ENCODE results near the gene ZNF500.
"Not testable (repeated sequence)": the region's sequence is repeated elsewhere in the genome, so short reads cannot be mapped to it uniquely, and the experiment has no call there.

ZNF500 gene

DNA sequence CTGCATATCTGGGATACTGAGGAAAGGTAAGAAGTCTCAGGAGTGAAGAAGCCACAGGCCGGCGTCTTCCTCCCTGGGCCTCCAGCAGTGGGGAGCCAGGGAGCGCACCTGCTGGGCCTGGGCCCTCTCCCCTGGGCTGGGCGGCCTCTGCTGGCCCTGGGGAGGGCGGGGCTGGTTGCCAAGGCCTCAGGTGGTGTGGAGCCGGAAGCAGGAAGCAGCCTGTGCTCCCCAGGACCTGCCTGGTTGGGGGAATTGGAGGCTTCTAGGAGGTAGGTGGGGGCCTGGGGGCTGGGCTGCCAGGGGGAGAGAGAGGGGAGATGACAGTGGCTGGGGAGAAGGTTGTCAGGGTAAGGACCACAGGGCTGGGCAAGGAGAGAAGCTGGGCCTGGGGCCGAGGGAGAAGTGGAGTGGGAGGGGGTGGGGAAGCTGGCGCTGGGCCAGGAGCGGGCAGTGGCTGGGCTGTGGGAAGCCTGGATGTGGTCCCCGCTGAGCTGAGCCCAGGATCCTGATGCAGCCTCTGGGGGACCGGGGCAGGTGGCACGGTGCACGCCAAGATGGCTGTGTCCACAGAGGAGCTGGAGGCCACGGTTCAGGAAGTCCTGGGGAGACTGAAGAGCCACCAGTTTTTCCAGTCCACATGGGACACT, 28.3 kb upstream of the ZNF500 start, which contains the start of gene SMIM22:
SMIM22 (plus strand) TSS at position 189 of the 647 bp plus-strand sequence; CDS start at position 555, 366 bp downstream.
- no peak within 1 kb of the TSS for H3K4me3 ChIP-seq (ENCODE audit: low read depth, low read length)
- no peaks in the 10 kb centered on the region for H3K9me3 ChIP-seq (ENCODE audit: control insufficient read depth, insufficient read depth, low read length)
- no peaks in the 10 kb centered on the region for H3K4me1 ChIP-seq (ENCODE audit: control insufficient read depth, insufficient read depth, low read length)
- H3K36me3 ChIP-seq (ENCODE audit: control insufficient read depth, insufficient read depth, low read length) = peaks cover 22% of the 10 kb centered on the region
- H3K27ac ChIP-seq (ENCODE audit: low read depth, low read length) = no peak within 1 kb of the TSS
- no peaks in the 10 kb centered on the region for H3K27me3 ChIP-seq (ENCODE audit: control insufficient read depth, insufficient read depth, low read length)
- no peak within 1 kb of the TSS for H3K9ac ChIP-seq (ENCODE audit: low read depth, low read length)

DNA sequence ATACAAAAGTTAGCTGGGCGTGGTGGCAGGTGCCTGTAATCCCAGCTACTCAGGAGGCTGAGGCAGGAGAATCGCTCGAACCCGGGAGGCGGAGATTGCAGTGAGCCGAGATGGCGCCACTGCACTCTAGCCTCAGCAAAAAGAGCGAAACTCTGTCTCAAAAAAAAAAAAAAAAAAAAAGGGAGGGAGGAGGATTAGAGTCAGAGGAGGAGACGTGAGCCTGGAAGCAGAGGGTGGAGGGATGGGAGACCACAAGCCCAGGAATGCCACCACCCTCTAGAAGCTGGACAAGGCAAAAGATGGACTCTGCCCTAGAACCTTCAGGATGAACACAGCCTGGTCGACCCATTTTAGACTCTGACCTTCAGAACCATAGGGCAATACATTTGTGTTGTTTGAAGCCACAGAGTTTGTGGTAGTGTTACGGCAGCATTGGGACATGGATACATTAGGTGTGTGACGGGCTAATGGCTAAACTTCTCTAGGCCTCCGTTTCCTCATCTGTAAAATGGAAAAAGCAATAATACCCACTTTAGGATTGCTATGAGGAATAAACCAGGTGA, 26.1 kb upstream of the ZNF500 start:
- Histone ChIP-seq H3K9me3 (ENCODE audit: control insufficient read depth, insufficient read depth, low read length) (no peaks in the 10 kb centered on the region), H3K27ac (ENCODE audit: low read depth, low read length) (no peak overlapping the region), H3K9ac (ENCODE audit: low read depth, low read length) (no peak overlapping the region), H3K4me3 (ENCODE audit: low read depth, low read length) (no peak overlapping the region), H3K36me3 (ENCODE audit: control insufficient read depth, insufficient read depth, low read length) (peaks cover 4% of the 10 kb centered on the region; the same call in 1 of the 2 replicates), H3K27me3 (ENCODE audit: control insufficient read depth, insufficient read depth, low read length) (no peaks in the 10 kb centered on the region), H3K4me1 (ENCODE audit: control insufficient read depth, insufficient read depth, low read length) (peaks cover 6% of the 10 kb centered on the region)

DNA sequence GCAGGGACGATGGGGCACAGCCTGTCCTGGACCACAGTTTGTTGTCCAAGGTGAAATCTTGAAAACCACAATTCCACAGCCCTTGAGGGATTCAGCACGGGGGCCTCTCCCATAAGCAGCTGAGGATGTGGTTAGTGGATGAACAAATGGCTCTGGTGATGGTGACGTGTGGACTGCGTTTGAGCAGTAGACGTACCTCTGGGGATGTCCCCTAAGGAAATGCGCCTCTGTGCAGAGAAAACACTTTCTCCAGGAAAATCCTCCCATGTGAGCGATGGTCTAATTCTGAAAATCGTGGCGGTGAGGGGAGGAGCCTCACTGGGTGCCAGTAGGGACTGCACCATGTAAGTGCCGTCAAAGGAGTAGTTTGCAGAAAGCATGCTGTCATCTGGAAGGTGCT, 23.9 kb upstream of the ZNF500 start:
- H3K4me1 ChIP-seq (ENCODE audit: control insufficient read depth, insufficient read depth, low read length) = peaks cover 10% of the 10 kb centered on the region
- no peaks in the 10 kb centered on the region for H3K27me3 ChIP-seq (ENCODE audit: control insufficient read depth, insufficient read depth, low read length)
- no peak overlapping the region for H3K27ac ChIP-seq (ENCODE audit: low read depth, low read length)
- no peak overlapping the region for H3K9ac ChIP-seq (ENCODE audit: low read depth, low read length)
- H3K9me3 ChIP-seq (ENCODE audit: control insufficient read depth, insufficient read depth, low read length) = no peaks in the 10 kb centered on the region
- H3K4me3 ChIP-seq (ENCODE audit: low read depth, low read length) = no peak overlapping the region
- H3K36me3 ChIP-seq (ENCODE audit: control insufficient read depth, insufficient read depth, low read length) = no peaks in the 10 kb centered on the region

DNA sequence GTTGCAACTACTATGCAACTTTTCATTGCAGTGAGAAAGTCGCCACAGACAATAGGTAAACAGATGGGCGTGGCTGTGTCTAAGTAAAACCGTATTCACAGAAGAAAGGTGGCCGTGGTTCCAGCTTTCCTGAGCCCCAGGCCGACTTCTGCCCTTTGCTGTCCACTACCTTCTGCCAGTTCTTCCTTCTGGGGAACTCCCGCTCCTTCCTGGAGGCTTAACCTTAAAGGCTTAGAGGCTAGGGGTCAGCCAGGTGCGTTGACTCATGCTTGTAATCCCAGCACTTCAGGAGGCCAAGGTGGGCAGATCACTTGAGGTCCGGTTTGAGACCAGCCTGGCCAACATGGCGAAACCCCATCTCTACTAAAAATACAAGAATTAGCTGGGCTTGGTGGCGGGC, 23.3 kb upstream of the ZNF500 start:
- no peaks in the 10 kb centered on the region for H3K36me3 ChIP-seq (ENCODE audit: control insufficient read depth, insufficient read depth, low read length)
- no peak overlapping the region for H3K9ac ChIP-seq (ENCODE audit: low read depth, low read length)
- no peak overlapping the region for H3K27ac ChIP-seq (ENCODE audit: low read depth, low read length)
- peaks cover 10% of the 10 kb centered on the region for H3K4me1 ChIP-seq (ENCODE audit: control insufficient read depth, insufficient read depth, low read length)
- no peaks in the 10 kb centered on the region for H3K9me3 ChIP-seq (ENCODE audit: control insufficient read depth, insufficient read depth, low read length)
- no peak overlapping the region for H3K4me3 ChIP-seq (ENCODE audit: low read depth, low read length)
- no peaks in the 10 kb centered on the region for H3K27me3 ChIP-seq (ENCODE audit: control insufficient read depth, insufficient read depth, low read length)

DNA sequence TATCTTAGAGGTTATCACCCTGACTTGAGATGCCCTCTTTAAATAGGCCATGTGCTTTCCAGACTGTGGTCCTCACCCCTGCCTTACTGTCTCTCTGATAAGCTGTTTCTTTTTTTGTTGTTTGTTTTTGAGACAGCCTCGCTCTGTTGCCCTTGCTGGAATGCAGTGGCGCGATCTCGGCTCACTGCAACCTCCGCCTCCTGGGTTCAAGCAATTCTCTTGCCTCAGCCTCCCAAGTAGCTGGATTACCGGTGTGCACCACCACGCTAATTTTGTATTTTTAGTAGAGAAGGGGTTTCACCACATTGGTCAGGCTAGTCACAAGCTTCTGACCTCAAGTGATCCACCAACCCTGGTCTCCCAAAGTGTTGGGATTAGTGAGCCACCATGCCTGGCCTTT, 21.9 kb upstream of the ZNF500 start:
- no peaks in the 10 kb centered on the region for H3K27me3 ChIP-seq (ENCODE audit: control insufficient read depth, insufficient read depth, low read length)
- H3K4me3 ChIP-seq (ENCODE audit: low read depth, low read length) = no peak overlapping the region
- peaks cover 10% of the 10 kb centered on the region for H3K4me1 ChIP-seq (ENCODE audit: control insufficient read depth, insufficient read depth, low read length)
- H3K27ac ChIP-seq (ENCODE audit: low read depth, low read length) = no peak overlapping the region
- H3K9me3 ChIP-seq (ENCODE audit: control insufficient read depth, insufficient read depth, low read length) = no peaks in the 10 kb centered on the region
- no peak overlapping the region for H3K9ac ChIP-seq (ENCODE audit: low read depth, low read length)
- no peaks in the 10 kb centered on the region for H3K36me3 ChIP-seq (ENCODE audit: control insufficient read depth, insufficient read depth, low read length)

DNA sequence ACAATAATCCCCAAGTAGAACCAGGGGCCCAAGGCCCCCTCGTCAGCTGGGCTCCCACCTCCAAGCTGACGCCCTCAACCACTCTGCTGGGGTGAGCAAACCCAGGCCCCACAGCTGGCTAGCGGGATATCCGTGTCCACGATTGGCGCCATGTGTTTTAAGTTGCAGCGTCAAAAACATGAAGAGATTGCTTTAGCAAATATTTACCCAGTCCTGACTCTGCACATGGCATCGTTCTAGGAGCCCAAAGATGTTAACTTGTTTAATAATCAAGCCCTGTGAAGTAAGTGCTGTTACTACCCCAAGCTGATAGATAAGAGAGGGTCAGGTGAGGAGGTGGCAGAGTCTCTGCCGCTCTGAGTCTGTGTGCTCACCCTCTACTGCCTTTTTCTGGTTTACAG, 21.5 kb upstream of the ZNF500 start:
- Histone ChIP-seq H3K27ac (ENCODE audit: low read depth, low read length) (no peak overlapping the region), H3K9ac (ENCODE audit: low read depth, low read length) (no peak overlapping the region), H3K27me3 (ENCODE audit: control insufficient read depth, insufficient read depth, low read length) (no peaks in the 10 kb centered on the region), H3K36me3 (ENCODE audit: control insufficient read depth, insufficient read depth, low read length) (no peaks in the 10 kb centered on the region), H3K9me3 (ENCODE audit: control insufficient read depth, insufficient read depth, low read length) (no peaks in the 10 kb centered on the region), H3K4me1 (ENCODE audit: control insufficient read depth, insufficient read depth, low read length) (peaks cover 10% of the 10 kb centered on the region), H3K4me3 (ENCODE audit: low read depth, low read length) (no peak overlapping the region)

DNA sequence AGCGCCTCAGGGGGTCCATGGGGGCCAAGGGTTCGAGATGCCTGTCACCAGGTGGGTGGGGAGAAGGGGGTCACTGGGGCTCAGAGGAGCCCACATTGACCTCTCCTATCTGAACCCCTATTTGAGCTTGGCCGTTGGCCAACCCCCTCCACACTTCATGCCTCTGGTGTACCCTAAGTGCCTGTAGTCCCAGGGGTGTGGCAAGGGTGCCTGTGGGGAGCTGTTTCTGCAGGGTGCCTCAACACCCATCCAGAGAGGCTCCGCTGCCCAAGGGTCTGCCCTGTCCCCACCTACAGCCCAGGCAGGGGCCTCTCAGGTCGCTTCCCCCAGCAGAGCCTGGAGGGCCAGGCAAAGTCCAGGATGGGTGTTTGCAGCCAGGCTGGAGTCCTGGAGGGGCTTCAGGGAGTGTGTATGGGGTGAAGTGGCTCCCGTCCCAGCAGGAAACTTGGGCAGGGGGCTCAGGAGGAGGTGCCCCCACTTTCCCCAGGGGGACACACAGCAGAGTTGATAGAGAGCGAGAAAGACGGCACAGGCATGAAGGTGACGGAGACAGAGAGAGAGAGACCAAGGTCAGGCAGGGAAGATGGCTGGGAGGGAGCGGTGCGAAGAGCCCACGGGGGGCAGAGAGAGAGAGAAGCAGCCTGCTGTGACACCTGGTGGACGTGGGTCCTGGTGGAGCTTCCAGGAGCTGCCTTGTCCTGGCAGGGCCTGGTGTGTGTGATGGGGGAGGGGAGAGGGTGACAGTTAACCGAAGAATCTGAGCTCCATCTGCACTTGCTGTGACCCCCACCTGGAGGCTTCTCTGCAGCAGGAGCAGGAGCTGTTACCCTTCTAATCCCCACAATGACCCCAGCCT, 20.9 kb upstream of the ZNF500 start, which contains the start of gene SEPTIN12:
SEPTIN12 (minus strand) TSS at position 719 of the 856 bp plus-strand sequence; CDS start at position 19, 700 bp downstream.
- H3K4me1 ChIP-seq (ENCODE audit: control insufficient read depth, insufficient read depth, low read length) = peaks cover 10% of the 10 kb centered on the region
- H3K27ac ChIP-seq (ENCODE audit: low read depth, low read length) = no peak within 1 kb of the TSS
- no peak within 1 kb of the TSS for H3K4me3 ChIP-seq (ENCODE audit: low read depth, low read length)
- no peaks in the 10 kb centered on the region for H3K36me3 ChIP-seq (ENCODE audit: control insufficient read depth, insufficient read depth, low read length)
- no peaks in the 10 kb centered on the region for H3K27me3 ChIP-seq (ENCODE audit: control insufficient read depth, insufficient read depth, low read length)
- no peak within 1 kb of the TSS for H3K9ac ChIP-seq (ENCODE audit: low read depth, low read length)
- H3K9me3 ChIP-seq (ENCODE audit: control insufficient read depth, insufficient read depth, low read length) = no peaks in the 10 kb centered on the region

DNA sequence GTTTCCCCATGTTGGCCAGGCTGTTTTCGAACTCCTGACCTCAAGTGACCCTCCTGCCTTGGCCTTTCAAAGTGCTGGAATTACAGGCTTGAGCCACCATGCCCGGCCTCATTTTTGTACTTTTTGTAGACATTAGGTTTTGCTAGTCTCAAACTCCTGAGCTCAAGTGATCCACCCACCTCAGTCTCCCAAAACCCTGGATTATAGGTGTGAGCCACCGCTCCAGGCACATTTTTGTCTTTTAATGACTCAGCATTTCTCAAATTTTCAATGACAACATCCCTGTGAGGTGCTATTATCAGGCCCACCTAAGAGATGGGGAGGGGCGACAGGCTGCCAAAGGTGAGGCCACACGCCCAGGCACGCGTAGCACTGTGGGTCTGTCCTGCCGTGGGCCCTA, 20.1 kb upstream of the ZNF500 start:
- Histone ChIP-seq H3K9me3 (ENCODE audit: control insufficient read depth, insufficient read depth, low read length) (no peaks in the 10 kb centered on the region), H3K27ac (ENCODE audit: low read depth, low read length) (no peak overlapping the region), H3K4me1 (ENCODE audit: control insufficient read depth, insufficient read depth, low read length) (peaks cover 10% of the 10 kb centered on the region)

DNA sequence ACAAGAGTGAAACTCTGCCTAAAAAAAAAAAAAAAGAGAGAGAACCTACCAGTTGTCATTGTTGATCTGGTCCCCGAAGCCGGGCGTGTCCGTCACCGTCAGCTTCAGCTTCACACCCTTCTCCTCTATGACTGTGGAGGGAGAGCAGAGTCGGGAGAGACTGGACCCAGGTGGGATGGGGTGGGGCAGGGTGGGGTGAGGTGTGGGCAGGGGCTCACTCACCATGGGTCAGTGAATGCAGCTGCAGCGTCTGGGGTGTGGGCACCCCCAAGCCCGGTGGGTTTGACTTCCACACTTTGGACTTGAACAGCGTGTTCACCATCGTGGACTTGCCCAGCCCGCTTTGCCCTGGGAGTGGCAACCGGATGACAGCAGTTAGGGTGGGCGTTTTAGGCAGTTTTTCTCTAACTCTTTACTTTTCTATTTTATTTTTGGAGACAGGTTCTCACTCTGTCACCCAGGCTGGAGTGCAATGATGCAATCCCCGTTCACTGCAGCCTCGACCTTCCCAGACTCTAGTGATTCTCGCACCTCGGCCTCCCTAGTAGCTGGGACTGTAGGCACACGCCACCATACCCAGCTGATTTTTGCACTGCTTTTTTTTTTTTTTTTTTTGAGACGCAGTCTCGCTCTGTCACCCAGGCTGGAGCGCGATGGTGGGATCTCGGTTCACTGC, 18.9 kb upstream of the ZNF500 start:
- H3K4me1 ChIP-seq (ENCODE audit: control insufficient read depth, insufficient read depth, low read length) = peaks cover 10% of the 10 kb centered on the region
- no peaks in the 10 kb centered on the region for H3K36me3 ChIP-seq (ENCODE audit: control insufficient read depth, insufficient read depth, low read length)
- no peak overlapping the region for H3K9ac ChIP-seq (ENCODE audit: low read depth, low read length)
- H3K9me3 ChIP-seq (ENCODE audit: control insufficient read depth, insufficient read depth, low read length) = no peaks in the 10 kb centered on the region
- no peak overlapping the region for H3K4me3 ChIP-seq (ENCODE audit: low read depth, low read length)
- no peaks in the 10 kb centered on the region for H3K27me3 ChIP-seq (ENCODE audit: control insufficient read depth, insufficient read depth, low read length)
- H3K27ac ChIP-seq (ENCODE audit: low read depth, low read length) = no peak overlapping the region

More for the DNA sequence above, 20.1 kb upstream of the ZNF500 start:
- H3K36me3 ChIP-seq (ENCODE audit: control insufficient read depth, insufficient read depth, low read length) = no peaks in the 10 kb centered on the region
- H3K4me3 ChIP-seq (ENCODE audit: low read depth, low read length) = no peak overlapping the region
- no peaks in the 10 kb centered on the region for H3K27me3 ChIP-seq (ENCODE audit: control insufficient read depth, insufficient read depth, low read length)
- no peak overlapping the region for H3K9ac ChIP-seq (ENCODE audit: low read depth, low read length)

DNA sequence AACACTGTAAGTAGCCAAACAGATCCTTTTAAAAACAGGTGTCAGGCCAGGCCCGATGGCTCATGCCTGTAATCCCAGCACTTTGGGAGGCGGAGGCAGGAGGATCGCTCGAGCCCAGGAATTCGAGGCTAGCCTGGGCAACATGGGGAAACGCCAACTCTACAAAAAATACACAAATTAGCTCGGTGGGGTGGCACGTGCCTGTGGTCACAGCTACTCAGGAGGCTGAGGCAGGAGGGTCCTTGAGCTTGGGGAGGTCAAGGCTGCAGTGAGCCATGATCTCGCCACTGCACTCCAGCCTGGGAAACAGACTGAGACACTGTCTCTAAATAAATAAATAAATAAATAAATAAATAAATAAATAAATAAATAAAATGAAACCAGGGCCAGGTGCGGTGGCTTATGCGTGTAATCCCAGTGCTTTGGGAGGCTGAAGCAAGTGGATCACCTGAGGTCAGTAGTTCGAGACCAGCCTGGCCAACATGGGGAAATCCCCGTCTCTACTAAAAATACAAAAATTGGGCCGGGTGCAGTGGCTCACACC, 17.6 kb upstream of the ZNF500 start:
- H3K9ac ChIP-seq (ENCODE audit: low read depth, low read length); H3K36me3 ChIP-seq (ENCODE audit: control insufficient read depth, insufficient read depth, low read length); H3K27me3 ChIP-seq (ENCODE audit: control insufficient read depth, insufficient read depth, low read length); H3K4me3 ChIP-seq (ENCODE audit: low read depth, low read length); H3K9me3 ChIP-seq (ENCODE audit: control insufficient read depth, insufficient read depth, low read length); H3K27ac ChIP-seq (ENCODE audit: low read depth, low read length): not testable (repeated sequence)
- H3K4me1 ChIP-seq (ENCODE audit: control insufficient read depth, insufficient read depth, low read length) = peaks cover 10% of the 10 kb centered on the region

All from HUES48 (cell line).